GM19351 (cell line): ENCODE data around the gene OSTN.
"Not testable (repeated sequence)": the region's sequence is repeated elsewhere in the genome, so short reads cannot be mapped to it uniquely, and the experiment has no call there.

Source experiments
- ATAC-seq: cut with Tn5 transposase; IDR thresholded peaks from one replicate; pipeline ENCODE4 v1.9.1; 2021; ENCODE audit warnings: mild to moderate bottlenecking, moderate library complexity; ENCODE audit not compliant: unreplicated experiment

The OSTN gene

DNA sequence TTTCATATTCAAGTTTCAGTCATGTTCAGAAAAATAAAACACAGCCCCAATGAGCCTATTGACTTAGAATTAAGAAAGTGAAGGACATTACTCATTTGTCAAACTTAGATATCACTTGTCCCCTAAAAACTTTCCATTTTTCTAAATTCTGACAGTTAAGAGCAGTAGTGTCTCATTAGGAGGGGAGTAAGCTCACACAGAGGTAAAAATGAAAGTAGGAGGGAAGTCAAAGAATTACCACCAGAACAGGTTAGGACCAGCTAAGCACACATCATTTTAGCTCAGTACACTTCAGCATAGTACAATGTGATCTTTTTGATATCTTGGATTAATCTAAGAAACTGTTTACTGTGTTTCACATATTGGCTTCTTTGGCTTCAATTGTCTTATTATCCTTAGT lies 64.3 kb downstream of the OSTN start:
- ATAC-seq: peak; percentile 93

DNA sequence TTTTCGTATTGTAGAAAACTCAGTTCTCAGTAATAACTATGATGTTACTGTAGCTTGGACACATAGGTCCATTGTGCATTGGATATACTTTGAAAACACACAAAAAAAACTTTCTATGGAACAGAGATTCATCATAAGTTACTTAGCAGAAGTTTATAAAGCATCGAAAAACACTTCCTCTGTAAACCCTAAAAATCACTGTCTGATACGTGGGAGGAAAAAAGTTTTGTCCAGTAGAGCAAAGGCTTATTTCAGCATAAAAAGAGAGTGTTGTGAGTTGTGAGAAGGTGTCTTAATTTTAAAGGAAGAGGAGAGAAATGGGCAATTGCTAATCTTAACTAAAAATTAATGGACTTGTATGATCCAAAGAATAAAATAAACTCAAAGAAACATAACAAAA lies 64.8 kb downstream of the OSTN start:
- peak; percentile 32 for ATAC-seq

GRCh38 chr3:191268737-191269136 lies 69.7 kb downstream of the OSTN start:
- ATAC-seq: no peak

DNA sequence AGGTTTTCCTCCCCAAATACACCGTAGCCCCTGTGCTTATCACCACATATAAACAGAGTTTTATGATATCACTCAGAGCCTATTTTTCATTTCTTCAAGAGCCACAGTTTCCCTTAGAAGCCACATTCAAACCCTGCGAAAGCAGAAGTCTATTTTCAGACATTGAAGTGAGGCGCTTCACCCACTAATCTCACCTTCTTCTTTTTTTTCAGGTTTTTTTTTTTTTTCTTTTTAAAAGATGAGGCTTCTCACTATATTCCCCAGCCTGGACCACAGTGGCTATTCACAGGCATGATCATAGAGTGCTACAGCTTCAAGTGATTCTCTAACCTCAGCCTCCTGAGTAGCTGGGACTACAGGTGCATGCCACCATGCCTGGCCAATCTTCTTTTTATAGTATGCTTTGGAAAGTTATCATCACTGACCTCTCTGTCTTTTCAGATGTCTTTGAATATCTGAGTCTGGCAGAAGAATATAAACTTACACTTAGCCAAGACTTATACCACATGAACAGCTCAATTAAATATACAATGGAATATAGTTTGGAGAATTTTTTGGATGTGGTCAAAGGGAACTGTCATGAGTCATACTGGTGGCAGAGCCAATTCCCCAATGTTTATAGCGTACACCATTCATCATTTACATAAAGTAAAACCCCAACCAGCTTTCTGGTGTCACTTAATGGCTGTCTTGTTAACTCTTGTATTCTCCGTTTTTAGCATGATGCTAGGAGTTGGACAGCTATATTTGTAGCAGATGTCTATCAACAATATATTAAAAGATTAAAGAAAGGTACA lies 70.4 kb downstream of the OSTN start:
- peak; percentile 76 for ATAC-seq

DNA sequence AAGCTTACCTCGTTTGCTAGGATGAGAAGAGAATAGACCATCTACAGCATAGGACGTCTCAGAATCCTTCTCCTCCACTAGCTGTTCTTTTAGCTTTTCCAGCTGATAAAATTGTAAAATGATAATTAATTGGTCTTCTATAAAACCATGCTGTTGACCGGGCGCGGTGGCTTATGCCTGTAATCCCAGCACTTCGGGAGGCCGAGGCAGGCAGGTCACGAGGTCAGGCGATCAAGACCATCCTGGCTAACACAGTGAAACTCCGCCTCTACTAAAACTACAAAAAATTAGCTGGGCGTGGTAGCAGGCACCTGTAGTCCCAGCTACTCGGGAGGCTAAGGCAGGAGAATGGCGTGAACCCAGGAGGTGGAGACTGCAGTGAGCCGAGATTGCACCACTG lies 76.2 kb downstream of the OSTN start:
- ATAC-seq: not testable (repeated sequence)

DNA sequence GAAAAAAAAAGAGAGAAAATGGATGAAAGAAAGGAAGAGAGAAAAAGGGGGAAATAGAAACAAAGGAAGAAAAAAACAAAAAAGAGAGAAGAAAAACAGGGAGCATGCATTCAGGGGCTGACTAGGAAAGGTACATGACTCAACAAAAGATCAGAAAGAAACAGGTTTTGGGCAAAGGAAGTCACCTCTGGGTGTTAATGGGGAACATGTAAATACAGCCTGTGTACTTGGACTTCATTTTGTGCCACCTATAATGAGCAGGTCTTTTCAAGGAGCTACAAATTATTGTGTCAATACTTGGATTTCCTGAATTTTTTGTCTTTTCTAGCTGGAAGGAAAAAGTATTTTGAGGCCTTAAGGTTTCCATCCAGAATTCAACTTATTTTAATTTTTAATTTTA lies 76.7 kb downstream of the OSTN start:
- no peak for ATAC-seq

GRCh38 chr3:191280111-191280510 lies 81.1 kb downstream of the OSTN start:
- no peak for ATAC-seq

- no peak for ATAC-seq
Measured at GRCh38 chr3:191280882-191281281, 81.8 kb downstream of the OSTN start.

GRCh38 chr3:191282251-191283185 lies 83.5 kb downstream of the OSTN start:
- ATAC-seq: peak; percentile 28

GRCh38 chr3:191283400-191283799 lies 84.4 kb downstream of the OSTN start:
- ATAC-seq: peak; percentile 57

DNA sequence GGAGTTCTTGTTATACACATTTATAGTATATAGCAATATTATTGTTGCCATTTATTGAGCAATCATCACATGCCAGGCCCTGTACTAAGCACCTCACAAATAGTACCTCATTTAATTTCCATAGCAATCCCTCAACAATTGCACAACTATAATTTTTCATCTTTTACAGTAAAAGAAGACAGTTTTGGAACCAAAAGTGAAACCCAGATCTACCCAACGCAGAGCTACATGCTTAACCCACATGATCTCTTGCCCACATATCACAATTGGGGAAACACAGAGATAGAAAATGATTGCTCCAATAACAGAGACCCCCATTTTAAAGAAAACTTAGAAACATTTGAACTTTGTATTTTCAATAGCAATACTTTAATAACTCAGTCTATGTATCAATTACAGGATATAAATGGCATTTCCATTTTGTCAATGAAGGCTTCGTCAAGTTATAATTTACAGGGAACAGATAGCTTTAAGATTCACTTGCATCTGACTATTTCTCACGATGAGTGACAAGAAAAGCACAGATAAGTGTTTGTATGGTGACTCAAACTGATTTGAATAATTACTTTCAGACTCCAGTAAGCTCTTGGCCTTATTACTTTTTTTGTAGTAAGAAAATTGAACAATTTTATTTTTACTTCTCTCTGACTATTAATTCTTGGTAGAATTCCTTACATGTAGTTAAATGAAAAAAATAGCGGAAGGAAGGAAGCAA lies 91.4 kb downstream of the OSTN start:
- ATAC-seq: peak; percentile 89

- no peak for ATAC-seq
Measured at GRCh38 chr3:191292243-191293015, 93.4 kb downstream of the OSTN start.

DNA sequence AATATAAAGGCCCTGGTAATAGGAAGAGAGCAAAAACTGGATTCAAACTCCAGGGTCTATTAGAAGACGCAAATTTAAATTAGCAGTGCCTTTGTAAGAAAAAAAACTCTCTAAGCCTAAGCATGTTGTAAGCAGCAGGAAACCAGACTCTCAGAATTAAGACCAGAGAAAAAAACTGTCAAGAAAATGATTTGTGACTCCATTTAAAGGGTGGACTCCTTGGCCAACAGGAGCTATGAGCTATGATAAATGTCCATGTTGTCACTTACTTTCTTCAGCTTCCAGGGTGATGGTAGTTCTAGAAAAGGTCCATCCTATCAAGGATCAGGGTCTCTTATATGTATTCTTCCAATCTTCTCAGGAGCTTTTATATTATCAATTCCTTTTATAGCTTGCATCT lies 95.2 kb downstream of the OSTN start:
- ATAC-seq: no peak

DNA sequence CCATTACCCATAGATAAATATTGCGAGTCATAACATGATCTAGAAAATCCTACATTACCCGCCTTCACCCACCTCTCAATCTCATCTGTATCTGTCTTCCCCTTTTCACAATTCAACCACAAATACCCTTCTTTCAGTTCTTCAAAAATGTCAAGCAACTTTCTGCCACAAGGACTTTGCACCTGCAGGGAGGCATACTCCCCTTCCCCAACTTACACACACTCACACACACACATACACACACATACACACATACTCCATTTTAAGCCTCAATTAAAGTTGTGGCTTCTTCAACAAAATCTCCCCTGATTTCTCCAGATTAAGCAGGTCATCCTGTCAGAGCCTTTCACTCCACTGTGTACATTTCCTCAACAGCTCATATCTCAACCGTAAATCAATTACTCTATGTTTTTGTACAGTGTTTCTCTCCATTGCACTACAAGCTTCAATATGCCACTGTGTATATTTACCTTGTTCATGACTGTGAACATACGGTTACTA lies 97.0 kb downstream of the OSTN start:
- peak; percentile 78 for ATAC-seq

DNA sequence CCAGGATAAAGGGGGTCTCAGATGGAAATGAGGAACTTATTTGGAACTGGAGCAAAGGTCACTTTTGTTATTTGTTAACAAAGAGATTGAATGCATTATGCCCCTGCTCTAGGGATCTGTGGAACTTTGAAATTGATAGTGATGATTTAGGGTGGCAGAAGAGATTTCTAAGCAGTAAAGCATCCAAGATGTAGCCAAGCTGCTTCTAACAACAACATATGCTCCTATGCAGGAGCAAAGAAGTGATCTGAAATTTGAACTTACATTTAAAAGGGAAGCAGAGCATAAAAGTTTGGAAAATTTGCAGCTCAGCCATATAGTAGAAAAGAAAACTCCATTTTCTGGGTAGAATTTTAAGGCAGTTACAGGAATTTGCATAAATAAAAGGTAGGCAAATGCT lies 99.8 kb downstream of the OSTN start:
- ATAC-seq: no peak

GRCh38 chr3:191300422-191300821 lies 101.4 kb downstream of the OSTN start:
- ATAC-seq: peak; percentile 22

- ATAC-seq: peak; percentile 79
Measured at GRCh38 chr3:191301017-191301416, 102.0 kb downstream of the OSTN start.

GRCh38 chr3:191301782-191302411 lies 102.9 kb downstream of the OSTN start:
- no peak for ATAC-seq

DNA sequence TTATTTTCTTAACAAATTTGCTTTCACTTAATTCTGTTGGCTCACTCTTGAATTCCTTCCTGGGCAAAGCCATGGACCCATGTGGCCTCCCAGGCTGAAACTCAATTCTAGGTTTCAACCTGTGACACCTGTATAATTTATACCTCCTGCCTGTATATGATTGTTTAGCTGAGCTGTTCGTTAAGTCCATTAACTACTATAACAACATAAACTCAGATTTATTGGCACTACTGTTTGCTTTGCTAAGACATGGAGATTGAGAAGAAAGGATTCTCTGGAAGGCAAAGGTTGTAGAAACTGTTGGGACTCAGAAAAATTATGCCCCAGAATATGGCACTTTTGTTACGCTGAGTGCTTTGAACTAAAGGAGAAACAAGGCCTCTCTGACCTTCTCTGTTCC lies 103.4 kb downstream of the OSTN start:
- ATAC-seq: no peak

GRCh38 chr3:191303596-191303995 lies 104.6 kb downstream of the OSTN start:
- ATAC-seq: no peak
